Mesothelial cell of epicardium (in vitro differentiated cells): ENCODE results near the gene POGZ. TPM values are rescaled to one million over a fixed set of nuclear protein-coding genes. Genes with fewer than 3 reads are reported as not detected.
"Not testable (repeated sequence)": the region's sequence is repeated elsewhere in the genome, so short reads cannot be mapped to it uniquely, and the experiment has no call there.

Experiments
- DNase-seq, 2 experiments: peaks; one replicate each; pipeline ENCODE4 v3.0.0; 2021; ENCODE audit warnings: low spot score in 2 of 2; ENCODE audit not compliant: unreplicated experiment in 2 of 2
- H3K27ac Mint-ChIP-seq: 2 replicates; pipeline ENCODE4 v1.8.0; 2021; ENCODE audit warnings: mixed read lengths
- H3K27me3 Mint-ChIP-seq: 2 replicates; pipeline ENCODE4 v1.8.0; 2021; ENCODE audit warnings: low read depth, mixed read lengths
- H3K36me3 Mint-ChIP-seq: 2 replicates; pipeline ENCODE4 v1.8.0; 2021; ENCODE audit warnings: mixed read lengths
- H3K4me1 Mint-ChIP-seq: 2 replicates; pipeline ENCODE4 v1.8.0; 2021; ENCODE audit warnings: mixed read lengths
- H3K4me3 Mint-ChIP-seq: 2 replicates; pipeline ENCODE4 v1.8.0; 2021; ENCODE audit warnings: mild to moderate bottlenecking, moderate library complexity, mixed read lengths
- H3K9me3 Mint-ChIP-seq: 2 replicates; pipeline ENCODE4 v1.8.0; 2021; ENCODE audit warnings: mixed read lengths
- CTCF ChIP-seq: fragments of 200-600 bp; sonication (generic); IDR thresholded peaks from one replicate; pipeline ENCODE4 v1.5.0; 2021; ENCODE audit warnings: antibody characterized with exemption; ENCODE audit not compliant: unreplicated experiment
- total RNA-seq: library from RNA; stranded (reverse); gene quantifications from 3 replicates; pipeline ENCODE4 v1.2.1, GENCODE V29; 2021

POGZ gene
- total RNA-seq, 1 donor from 2014 or later, result 182 TPM

GRCh38 chr1:151435174-151435573 is 24.1 kb downstream of the POGZ start:
- peak overlapping the region; percentile 51 for H3K27ac Mint-ChIP-seq
- H3K27me3 Mint-ChIP-seq, result no peaks in the 10 kb centered on the region
- H3K36me3 Mint-ChIP-seq, result peaks cover 3% of the 10 kb centered on the region
- H3K4me1 Mint-ChIP-seq, result peaks cover 2% of the 10 kb centered on the region
- H3K9me3 Mint-ChIP-seq, result no peaks in the 10 kb centered on the region
- no peak overlapping the region for H3K4me3 Mint-ChIP-seq
- no peak for TF ChIP-seq CTCF
- DNase-seq, result no peak

- not testable (repeated sequence) for H3K4me1 Mint-ChIP-seq, H3K36me3 Mint-ChIP-seq, H3K27ac Mint-ChIP-seq, H3K4me3 Mint-ChIP-seq, H3K27me3 Mint-ChIP-seq, H3K9me3 Mint-ChIP-seq, DNase-seq
These were observed 25.5 kb downstream of the POGZ start for GRCh38 chr1:151433827-151434226.

GRCh38 chr1:151428068-151428467 is 31.2 kb downstream of the POGZ start:
- Mint-ChIP-seq H3K4me3 (no peak overlapping the region), H3K36me3 (peaks cover 39% of the 10 kb centered on the region), H3K9me3 (no peaks in the 10 kb centered on the region), H3K4me1 (no peaks in the 10 kb centered on the region), H3K27me3 (no peaks in the 10 kb centered on the region), H3K27ac (no peak overlapping the region)
- DNase-seq, result no peak
- no peak for TF ChIP-seq CTCF

DNA sequence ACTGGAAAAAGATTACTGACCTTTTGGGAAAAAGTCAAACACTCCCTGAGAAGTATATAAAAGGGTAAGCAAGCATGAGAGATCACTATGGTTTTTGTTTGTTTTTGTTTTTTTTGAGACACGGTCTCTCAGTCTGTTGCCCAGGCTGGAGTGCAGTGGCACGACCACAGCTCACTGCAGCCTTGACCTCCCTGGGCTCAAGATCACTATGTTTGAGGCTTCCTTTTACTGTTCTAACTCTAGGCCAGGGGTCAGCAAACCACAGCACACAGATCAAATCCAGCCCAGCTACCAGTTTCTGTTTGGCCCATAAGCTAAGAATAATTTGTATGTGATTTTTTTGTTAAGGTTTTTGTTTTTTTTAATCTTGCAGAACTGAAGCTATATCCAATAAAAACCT is 34.2 kb downstream of the POGZ start:
- no peak for DNase-seq
- H3K36me3 Mint-ChIP-seq, result peaks cover 57% of the 10 kb centered on the region
- no peaks in the 10 kb centered on the region for H3K9me3 Mint-ChIP-seq
- H3K27me3 Mint-ChIP-seq, result no peaks in the 10 kb centered on the region
- TF ChIP-seq CTCF, result no peak
- H3K4me1 Mint-ChIP-seq, result no peaks in the 10 kb centered on the region
- H3K4me3 Mint-ChIP-seq, result no peak overlapping the region
- no peak overlapping the region for H3K27ac Mint-ChIP-seq

GRCh38 chr1:151419819-151420218 is 39.5 kb downstream of the POGZ start:
- peaks cover 53% of the 10 kb centered on the region for H3K36me3 Mint-ChIP-seq
- DNase-seq, result no peak
- no peak for TF ChIP-seq CTCF
- no peaks in the 10 kb centered on the region for H3K27me3 Mint-ChIP-seq
- no peaks in the 10 kb centered on the region for H3K4me1 Mint-ChIP-seq
- no peaks in the 10 kb centered on the region for H3K9me3 Mint-ChIP-seq
- no peak overlapping the region for H3K27ac Mint-ChIP-seq
- H3K4me3 Mint-ChIP-seq, result no peak overlapping the region

GRCh38 chr1:151418081-151418480 is 41.2 kb downstream of the POGZ start:
- Mint-ChIP-seq H3K27ac (no peak overlapping the region), H3K4me1 (no peaks in the 10 kb centered on the region), H3K27me3 (no peaks in the 10 kb centered on the region), H3K36me3 (peaks cover 49% of the 10 kb centered on the region), H3K9me3 (no peaks in the 10 kb centered on the region), H3K4me3 (no peak overlapping the region)
- TF ChIP-seq CTCF, result no peak
- no peak for DNase-seq
